Testis (tissue), 2 donors: Measurements from ENCODE around the gene PM20D1.

Source experiments
- CTCF ChIP-seq, 3 experiments: fragments of 450-650 bp in 2 of 3; fragments of 200-600 bp in 1 of 3; sonication (generic) in 1 of 3; IDR thresholded peaks; one replicate each; pipeline ENCODE4 v1.5.1; 2016 to 2019; ENCODE audit warnings: antibody characterized with exemption in 3 of 3, mild to moderate bottlenecking in 2 of 3, moderate library complexity in 1 of 3
- POLR2A ChIP-seq: fragments of 450-650 bp; IDR thresholded peaks from one replicate; pipeline ENCODE4 v1.6.1; 2017; ENCODE audit warnings: antibody characterized with exemption, mild to moderate bottlenecking, moderate library complexity

GRCh38 chr1:205798577-205798976 is 51.4 kb downstream of the PM20D1 start:
- TF ChIP-seq CTCF (IDR thresholded peaks at IDR 0.05) = no peak
- no peak for TF ChIP-seq POLR2A
